Measurements from ENCODE around the gene ATP6V1A. TPM values are rescaled to one million over a fixed set of nuclear protein-coding genes. Genes with fewer than 3 reads are reported as not detected.

ATP6V1A gene
- total RNA-seq, 1 donor from 2014 or later: 70.1 TPM

DNA sequence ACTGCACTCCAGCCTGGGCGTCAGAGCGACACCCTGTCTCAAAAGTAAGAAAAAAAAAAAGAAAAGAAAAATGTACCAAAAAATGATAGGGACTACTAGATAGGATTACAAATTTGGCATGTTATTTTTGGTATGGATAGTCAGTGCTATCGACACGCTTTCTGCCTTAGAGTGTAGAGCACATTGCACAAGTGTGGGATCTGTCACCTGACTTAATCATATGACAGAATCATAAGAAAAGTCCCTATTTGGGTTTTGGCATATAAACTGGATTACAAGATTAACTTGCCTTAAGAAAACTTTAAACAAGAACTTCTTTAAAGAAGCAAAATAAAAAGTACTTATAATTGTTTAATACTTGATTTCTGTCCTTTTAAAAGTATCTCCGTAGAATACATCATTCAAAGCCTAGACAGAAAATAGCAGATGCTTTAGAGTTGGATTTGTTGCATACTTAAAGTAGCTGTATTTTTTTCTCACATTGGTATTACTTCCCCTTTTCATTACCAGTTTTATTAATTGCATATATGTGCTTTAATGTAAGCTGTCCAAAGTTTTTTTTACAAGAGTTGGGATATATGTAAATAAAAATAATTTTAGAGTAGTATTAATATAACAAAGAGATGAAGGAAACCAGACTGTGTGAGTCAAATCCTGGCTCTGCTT, 7.8 kb downstream of the ATP6V1A start:
- no peaks in the 10 kb centered on the region for H3K27me3 Mint-ChIP-seq
- DNase-seq (ENCODE audit: low spot score, unreplicated experiment): no peak
- TF ChIP-seq, protein P1, sequence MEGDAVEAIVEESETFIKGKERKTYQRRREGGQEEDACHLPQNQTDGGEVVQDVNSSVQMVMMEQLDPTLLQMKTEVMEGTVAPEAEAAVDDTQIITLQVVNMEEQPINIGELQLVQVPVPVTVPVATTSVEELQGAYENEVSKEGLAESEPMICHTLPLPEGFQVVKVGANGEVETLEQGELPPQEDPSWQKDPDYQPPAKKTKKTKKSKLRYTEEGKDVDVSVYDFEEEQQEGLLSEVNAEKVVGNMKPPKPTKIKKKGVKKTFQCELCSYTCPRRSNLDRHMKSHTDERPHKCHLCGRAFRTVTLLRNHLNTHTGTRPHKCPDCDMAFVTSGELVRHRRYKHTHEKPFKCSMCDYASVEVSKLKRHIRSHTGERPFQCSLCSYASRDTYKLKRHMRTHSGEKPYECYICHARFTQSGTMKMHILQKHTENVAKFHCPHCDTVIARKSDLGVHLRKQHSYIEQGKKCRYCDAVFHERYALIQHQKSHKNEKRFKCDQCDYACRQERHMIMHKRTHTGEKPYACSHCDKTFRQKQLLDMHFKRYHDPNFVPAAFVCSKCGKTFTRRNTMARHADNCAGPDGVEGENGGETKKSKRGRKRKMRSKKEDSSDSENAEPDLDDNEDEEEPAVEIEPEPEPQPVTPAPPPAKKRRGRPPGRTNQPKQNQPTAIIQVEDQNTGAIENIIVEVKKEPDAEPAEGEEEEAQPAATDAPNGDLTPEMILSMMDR (IDR thresholded peaks at IDR 0.05; ENCODE audit: unreplicated experiment): no peak
- no peak overlapping the region for H3K27ac Mint-ChIP-seq
- no peak overlapping the region for H3K4me3 Mint-ChIP-seq (ENCODE audit: low read depth)
- peaks cover 2% of the 10 kb centered on the region for H3K4me1 Mint-ChIP-seq (ENCODE audit: low read depth)
- peaks cover 8% of the 10 kb centered on the region for H3K36me3 Mint-ChIP-seq (ENCODE audit: insufficient read depth)
- peaks cover 7% of the 10 kb centered on the region for H3K9me3 Mint-ChIP-seq (ENCODE audit: low read depth)

DNA sequence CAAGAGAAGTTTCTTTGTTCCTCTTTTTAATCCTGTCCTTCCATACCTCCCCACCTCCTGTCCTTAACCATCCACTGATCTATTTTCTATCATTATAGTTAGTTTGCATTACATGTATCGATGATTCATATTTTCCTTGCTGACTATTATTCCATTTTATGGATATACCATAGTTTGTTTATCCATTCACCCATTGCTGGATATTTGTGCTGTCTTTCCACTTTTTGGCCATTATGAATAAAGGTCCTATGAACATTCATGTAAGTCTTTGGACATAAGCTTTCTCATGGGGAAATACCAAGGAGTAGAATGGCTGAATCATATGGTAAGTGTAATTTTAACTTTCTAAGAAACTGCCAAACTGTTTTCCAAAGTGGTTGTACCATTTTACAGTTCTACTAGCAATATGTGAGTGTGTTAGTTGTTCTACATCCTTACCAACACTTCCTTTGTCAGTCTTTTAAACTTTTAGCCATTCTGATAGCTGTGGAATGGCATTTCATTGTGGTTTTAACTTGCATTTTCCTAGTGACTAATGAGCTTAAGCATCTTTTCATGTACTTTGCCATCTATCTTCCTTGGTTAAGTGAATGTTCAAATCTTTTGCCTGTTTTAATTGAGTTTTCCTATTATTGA, 11.7 kb downstream of the ATP6V1A start:
- no peak overlapping the region for H3K27ac Mint-ChIP-seq

DNA sequence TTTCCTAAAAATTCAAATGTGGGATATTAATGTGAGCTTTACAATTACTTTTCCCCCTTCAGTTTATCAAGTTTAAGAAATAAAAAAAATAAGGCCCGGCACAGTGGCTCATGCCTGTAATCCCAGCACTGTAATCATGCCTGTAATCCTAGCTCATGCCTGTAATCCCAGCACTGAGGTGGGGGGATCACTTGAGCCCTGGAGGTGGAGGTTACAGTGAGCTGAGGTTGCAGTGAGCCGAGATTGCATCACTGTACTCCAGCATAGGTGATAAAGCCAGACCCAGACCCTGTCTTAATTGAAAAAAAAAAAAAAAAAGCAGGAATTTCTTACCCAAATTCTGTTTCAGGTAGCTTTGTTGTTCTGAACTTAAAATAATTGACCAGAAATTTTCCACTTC, 17.9 kb downstream of the ATP6V1A start:
- no peaks in the 10 kb centered on the region for H3K27me3 Mint-ChIP-seq
- H3K27ac Mint-ChIP-seq: no peak overlapping the region
- DNase-seq (ENCODE audit: low spot score, unreplicated experiment): no peak
- no peak overlapping the region for H3K4me3 Mint-ChIP-seq (ENCODE audit: low read depth)
- TF ChIP-seq, protein P1 (IDR thresholded peaks at IDR 0.05; ENCODE audit: unreplicated experiment): no peak
- no peaks in the 10 kb centered on the region for H3K36me3 Mint-ChIP-seq (ENCODE audit: insufficient read depth)
- H3K4me1 Mint-ChIP-seq (ENCODE audit: low read depth): peaks cover 2% of the 10 kb centered on the region
- no peaks in the 10 kb centered on the region for H3K9me3 Mint-ChIP-seq (ENCODE audit: low read depth)

More for the DNA sequence above, 11.7 kb downstream of the ATP6V1A start:
- TF ChIP-seq, protein P1 (IDR thresholded peaks at IDR 0.05; ENCODE audit: unreplicated experiment): no peak
- H3K36me3 Mint-ChIP-seq (ENCODE audit: insufficient read depth): peaks cover 8% of the 10 kb centered on the region
- H3K9me3 Mint-ChIP-seq (ENCODE audit: low read depth): peaks cover 7% of the 10 kb centered on the region
- no peaks in the 10 kb centered on the region for H3K27me3 Mint-ChIP-seq
- H3K4me1 Mint-ChIP-seq (ENCODE audit: low read depth): no peaks in the 10 kb centered on the region
- H3K4me3 Mint-ChIP-seq (ENCODE audit: low read depth): no peak overlapping the region
- no peak for DNase-seq (ENCODE audit: low spot score, unreplicated experiment)

DNA sequence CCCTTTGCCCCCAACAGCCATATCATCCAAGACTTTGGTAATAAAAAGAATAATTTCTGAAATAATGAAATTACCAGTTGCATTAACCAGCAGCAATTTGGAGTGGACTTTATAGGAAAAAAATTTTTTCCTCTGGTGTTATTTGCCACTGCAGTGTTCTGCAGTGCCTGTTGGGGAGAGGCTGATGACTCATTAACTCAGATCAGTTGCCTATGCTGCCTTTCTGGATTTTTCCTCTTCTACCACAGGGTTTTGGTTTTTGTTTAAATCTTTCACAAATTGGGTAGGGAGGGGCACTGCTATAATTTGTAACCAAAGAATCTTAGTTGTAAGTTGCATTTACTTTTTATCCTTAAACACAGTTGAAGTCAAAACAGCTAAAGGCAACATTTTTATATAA, 22.7 kb downstream of the ATP6V1A start:
- peaks cover 8% of the 10 kb centered on the region for H3K4me1 Mint-ChIP-seq (ENCODE audit: low read depth)
- no peak overlapping the region for H3K4me3 Mint-ChIP-seq (ENCODE audit: low read depth)
- TF ChIP-seq, protein P1 (IDR thresholded peaks at IDR 0.05; ENCODE audit: unreplicated experiment): no peak
- no peak for DNase-seq (ENCODE audit: low spot score, unreplicated experiment)
- H3K27ac Mint-ChIP-seq: no peak overlapping the region
- no peaks in the 10 kb centered on the region for H3K9me3 Mint-ChIP-seq (ENCODE audit: low read depth)
- H3K27me3 Mint-ChIP-seq: no peaks in the 10 kb centered on the region
- H3K36me3 Mint-ChIP-seq (ENCODE audit: insufficient read depth): no peaks in the 10 kb centered on the region

DNA sequence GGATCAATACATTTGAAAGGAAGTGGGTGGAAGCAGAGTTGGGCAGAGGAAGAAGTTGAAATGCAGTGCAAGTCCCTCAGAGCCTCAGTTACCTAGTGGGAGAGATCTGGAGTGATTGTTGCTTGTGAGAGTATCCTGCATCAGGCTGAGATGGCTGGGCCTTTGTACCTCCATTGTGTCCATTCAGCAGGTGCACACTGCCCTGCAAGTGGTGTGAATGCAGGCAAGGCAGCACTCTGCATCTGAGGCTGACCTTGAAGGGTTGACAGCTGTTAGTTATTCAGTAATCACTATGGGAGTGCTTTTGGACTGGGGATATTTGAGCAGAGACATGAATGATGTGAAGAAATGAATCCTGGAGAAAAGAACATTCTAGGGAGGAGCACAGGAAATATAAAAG, 25.2 kb downstream of the ATP6V1A start:
- no peak for DNase-seq (ENCODE audit: low spot score, unreplicated experiment)
- H3K27me3 Mint-ChIP-seq: no peaks in the 10 kb centered on the region
- H3K36me3 Mint-ChIP-seq (ENCODE audit: insufficient read depth): no peaks in the 10 kb centered on the region
- H3K27ac Mint-ChIP-seq: no peak overlapping the region
- TF ChIP-seq, protein P1 (IDR thresholded peaks at IDR 0.05; ENCODE audit: unreplicated experiment): no peak
- no peaks in the 10 kb centered on the region for H3K9me3 Mint-ChIP-seq (ENCODE audit: low read depth)
- H3K4me1 Mint-ChIP-seq (ENCODE audit: low read depth): peaks cover 16% of the 10 kb centered on the region
- H3K4me3 Mint-ChIP-seq (ENCODE audit: low read depth): no peak overlapping the region

Measured in progenitor cell of endocrine pancreas (in vitro differentiated cells).